H9 (cell line): ENCODE results near the gene MAT2A. TPM values are rescaled to one million over a fixed set of nuclear protein-coding genes. Genes with fewer than 3 reads are reported as not detected.
"Not testable (repeated sequence)": the region's sequence is repeated elsewhere in the genome, so short reads cannot be mapped to it uniquely, and the experiment has no call there.

ENCODE experiments used
- DNase-seq: peaks from one replicate; pipeline ENCODE4 v3.0.0-alpha.2; 2017
- H2AFZ ChIP-seq: one replicate; pipeline ENCODE4 v1.6.1; 2013; ENCODE audit warnings: mild to moderate bottlenecking, low read length, control low read depth, moderate library complexity
- H2AK5ac ChIP-seq: 2 replicates; pipeline ENCODE4 v1.6.1; 2013; ENCODE audit warnings: low read length, control low read depth, mixed read lengths; ENCODE audit not compliant: insufficient read length
- H2BK120ac ChIP-seq: one replicate; pipeline ENCODE4 v1.6.1; 2013; ENCODE audit warnings: low read depth, mild to moderate bottlenecking, low read length, control low read depth, inconsistent platforms; ENCODE audit not compliant: poor library complexity, severe bottlenecking
- H2BK12ac ChIP-seq: 2 replicates; pipeline ENCODE4 v1.6.1; 2013; ENCODE audit warnings: low read length, control low read depth, mixed read lengths, low read depth; ENCODE audit not compliant: insufficient read length
- H2BK15ac ChIP-seq: 2 replicates; pipeline ENCODE4 v1.6.1; 2013; ENCODE audit warnings: low read depth, low read length, control low read depth
- H2BK20ac ChIP-seq: one replicate; pipeline ENCODE4 v1.6.1; 2013; ENCODE audit warnings: low read depth, mild to moderate bottlenecking, low read length, control low read depth, inconsistent platforms; ENCODE audit not compliant: poor library complexity, severe bottlenecking
- H2BK5ac ChIP-seq: 2 replicates; pipeline ENCODE4 v1.6.1; 2013; ENCODE audit warnings: low read length, control low read depth, mixed read lengths; ENCODE audit not compliant: insufficient read length
- H3K14ac ChIP-seq: 2 replicates; pipeline ENCODE4 v1.6.1; 2013; ENCODE audit warnings: low read length, control low read depth; ENCODE audit not compliant: insufficient read depth
- H3K18ac ChIP-seq: 2 replicates; pipeline ENCODE4 v1.6.1; 2013; ENCODE audit warnings: low read depth, mild to moderate bottlenecking, mixed read lengths, low read length, control low read depth; ENCODE audit not compliant: insufficient read length
- H3K23ac ChIP-seq: 2 replicates; pipeline ENCODE4 v1.6.1; 2013; ENCODE audit warnings: low read length, control low read depth, mixed read lengths, low read depth; ENCODE audit not compliant: insufficient read length
- H3K23me2 ChIP-seq: 2 replicates; pipeline ENCODE4 v1.6.1; 2013; ENCODE audit warnings: low read depth, mild to moderate bottlenecking, mixed read lengths, low read length, control low read depth; ENCODE audit not compliant: insufficient read length, poor library complexity, severe bottlenecking
- H3K27ac ChIP-seq: 2 replicates; pipeline ENCODE4 v1.5.1; 2013; ENCODE audit warnings: low read length, control low read depth, mixed read lengths, low read depth; ENCODE audit not compliant: insufficient read length
- H3K27me3 ChIP-seq: 2 replicates; pipeline ENCODE4 v1.6.1; 2013; ENCODE audit warnings: low read length, control low read depth, inconsistent platforms; ENCODE audit not compliant: insufficient read depth
- H3K4ac ChIP-seq: 2 replicates; pipeline ENCODE4 v1.6.1; 2013; ENCODE audit warnings: low read depth, mild to moderate bottlenecking, control low read depth, inconsistent platforms, low read length, moderate library complexity
- H3K4me1 ChIP-seq: 2 replicates; pipeline ENCODE4 v1.6.1; 2013; ENCODE audit warnings: low read length, control low read depth, inconsistent platforms; ENCODE audit not compliant: insufficient read depth
- H3K4me2 ChIP-seq: 2 replicates; pipeline ENCODE4 v1.6.1; 2013; ENCODE audit warnings: low read length, control low read depth, mixed read lengths; ENCODE audit not compliant: insufficient read length, insufficient read depth
- H3K56ac ChIP-seq: 2 replicates; pipeline ENCODE4 v1.6.1; 2013; ENCODE audit warnings: low read depth, mild to moderate bottlenecking, mixed read lengths, low read length, control low read depth; ENCODE audit not compliant: insufficient read length
- H3K79me1 ChIP-seq: 2 replicates; pipeline ENCODE4 v1.6.1; 2013; ENCODE audit warnings: low read depth, mild to moderate bottlenecking, moderate library complexity, low read length, control low read depth, inconsistent platforms; ENCODE audit not compliant: insufficient read depth, poor library complexity, severe bottlenecking
- H3K79me2 ChIP-seq: 2 replicates; pipeline ENCODE4 v1.6.1; 2013; ENCODE audit warnings: low read length, control low read depth, inconsistent platforms; ENCODE audit not compliant: insufficient read depth
- H3K9ac ChIP-seq: 2 replicates; pipeline ENCODE4 v1.6.1; 2013; ENCODE audit warnings: low read length, control low read depth, mixed read lengths; ENCODE audit not compliant: insufficient read length; ENCODE audit errors: extremely low read depth
- H3K9me3 ChIP-seq: one replicate; pipeline ENCODE4 v1.6.1; 2013; ENCODE audit warnings: low read depth, low read length, inconsistent platforms; ENCODE audit not compliant: control insufficient read depth
- H3T11ph ChIP-seq: one replicate; pipeline ENCODE4 v1.6.1; 2013; ENCODE audit warnings: mild to moderate bottlenecking, low read length, control low read depth, inconsistent platforms
- H4K20me1 ChIP-seq: one replicate; pipeline ENCODE4 v1.6.1; 2013; ENCODE audit not compliant: control insufficient read depth, insufficient read length, insufficient read depth
- H4K5ac ChIP-seq: 2 replicates; pipeline ENCODE4 v1.6.1; 2013; ENCODE audit warnings: low read depth, mild to moderate bottlenecking, mixed read lengths, low read length, control low read depth; ENCODE audit not compliant: insufficient read length
- H4K8ac ChIP-seq: replicated peaks from 2 replicates; pipeline ENCODE4 v1.6.1; 2013; ENCODE audit warnings: low read length, control low read depth, mixed read lengths, low read depth; ENCODE audit not compliant: insufficient read length
- H4K91ac ChIP-seq: 2 replicates; pipeline ENCODE4 v1.6.1; 2013; ENCODE audit warnings: low read depth, mild to moderate bottlenecking, moderate library complexity, mixed read lengths, low read length, control low read depth; ENCODE audit not compliant: insufficient read length
- H3K27ac Mint-ChIP-seq, 3 experiments: 2 replicates in 2 of 3; 3 replicates in 1 of 3; pipeline ENCODE4 v1.8.0; 2020 to 2021; ENCODE audit warnings: mixed read lengths in 3 of 3, mild to moderate bottlenecking in 1 of 3, moderate library complexity in 1 of 3
- H3K27me3 Mint-ChIP-seq: 2 replicates; pipeline ENCODE4 v1.8.0; 2021; ENCODE audit warnings: low read depth, mild to moderate bottlenecking, moderate library complexity, mixed read lengths
- H3K36me3 Mint-ChIP-seq, 3 experiments: 2 replicates in 2 of 3; 3 replicates in 1 of 3; pipeline ENCODE4 v1.8.0; 2020 to 2021; ENCODE audit warnings: low read depth in 3 of 3, mixed read lengths in 3 of 3; ENCODE audit not compliant: insufficient read depth in 1 of 3
- H3K4me1 Mint-ChIP-seq, 2 experiments: 2 replicates each; pipeline ENCODE4 v1.8.0; 2020; ENCODE audit warnings: mixed read lengths in 2 of 2
- H3K4me3 Mint-ChIP-seq, 2 experiments: 2 replicates in 1 of 2; 3 replicates in 1 of 2; pipeline ENCODE4 v1.8.0; 2020 to 2021; ENCODE audit warnings: mild to moderate bottlenecking in 2 of 2, mixed read lengths in 2 of 2, moderate library complexity in 1 of 2
- H3K9me3 Mint-ChIP-seq, 2 experiments: 2 replicates in 1 of 2; 3 replicates in 1 of 2; pipeline ENCODE4 v1.8.0; 2020; ENCODE audit warnings: mild to moderate bottlenecking in 2 of 2, mixed read lengths in 2 of 2, moderate library complexity in 1 of 2
- WGBS: extraction: QIAGEN DNeasy Blood & Tissue Kit; methylation state at CpG from one replicate; pipeline ENCODE4 v1.1.7; 2013; ENCODE audit warnings: missing lambda C conversion rate, low lambda C conversion rate, mixed read lengths; ENCODE audit not compliant: insufficient read length; ENCODE audit errors: extremely low coverage; 5-methylcytosine and 5-hydroxymethylcytosine counted together
- total RNA-seq: library from RNA; stranded (reverse); gene quantifications from 2 replicates; pipeline ENCODE4 v1.2.1, GENCODE V29; 2021

MAT2A gene
- total RNA-seq, 1 experiment from 2014 or later: 459 TPM

DNA sequence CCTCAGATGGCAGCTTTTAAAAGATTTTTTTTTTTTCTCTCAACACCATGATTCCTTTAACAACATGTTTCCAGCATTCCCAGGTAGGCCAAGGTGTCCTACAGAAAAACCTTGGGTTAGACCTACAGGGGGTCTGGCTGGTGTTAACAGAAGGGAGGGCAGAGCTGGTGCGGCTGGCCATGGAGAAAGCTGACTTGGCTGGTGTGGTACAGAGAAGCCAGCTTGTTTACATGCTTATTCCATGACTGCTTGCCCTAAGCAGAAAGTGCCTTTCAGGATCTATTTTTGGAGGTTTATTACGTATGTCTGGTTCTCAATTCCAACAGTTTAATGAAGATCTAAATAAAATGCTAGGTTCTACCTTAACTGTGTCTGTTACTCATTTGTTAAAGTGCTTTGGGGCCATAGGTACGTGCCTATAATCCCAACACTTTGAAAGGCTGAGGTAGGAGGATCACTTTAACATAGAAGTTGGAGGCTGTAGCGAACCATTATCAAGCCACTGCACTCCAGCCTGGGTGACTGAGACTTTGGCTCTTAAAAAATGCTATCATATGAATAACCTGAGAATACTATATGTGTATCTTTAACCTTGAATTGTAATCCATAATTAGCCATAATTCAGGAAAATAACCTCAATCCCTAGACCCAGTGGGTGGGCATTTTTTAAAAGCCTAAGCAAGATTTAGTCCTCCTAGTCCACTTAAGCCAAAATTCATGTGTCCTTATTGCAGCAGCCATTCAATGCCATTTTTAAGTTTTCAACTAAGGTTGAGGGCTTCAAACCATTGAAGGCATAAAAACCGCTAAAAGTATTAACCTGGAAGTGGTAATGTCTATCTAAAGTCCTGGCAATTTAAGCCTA is 6.2 kb downstream of the MAT2A start:
- not testable (repeated sequence) for H3K23ac ChIP-seq, H3K79me1 ChIP-seq, H2BK12ac ChIP-seq, H3K27me3 Mint-ChIP-seq, H3K18ac ChIP-seq, H3K4me2 ChIP-seq, H3T11ph ChIP-seq, H3K9me3 Mint-ChIP-seq, H3K14ac ChIP-seq, H3K4me3 Mint-ChIP-seq, H2BK120ac ChIP-seq, H2BK5ac ChIP-seq, H4K91ac ChIP-seq, H3K4ac ChIP-seq, H2BK15ac ChIP-seq, H3K27me3 ChIP-seq, H2AFZ ChIP-seq, H3K9ac ChIP-seq, H4K5ac ChIP-seq, H3K27ac ChIP-seq, H3K23me2 ChIP-seq, H2BK20ac ChIP-seq, H3K9me3 ChIP-seq, H3K56ac ChIP-seq, H3K4me1 ChIP-seq, H4K8ac ChIP-seq, H4K20me1 ChIP-seq, DNase-seq, H2AK5ac ChIP-seq
- Mint-ChIP-seq H3K27ac (peak overlapping the region in 1 of 3 experiments; percentile 60; a peak in 2 of 7 replicates), H3K36me3 (peaks cover 44 to 75% (median 59%) of the 10 kb centered on the region in 3 experiments), H3K4me1 (peaks cover 30 to 43% of the 10 kb centered on the region in 2 experiments)
- WGBS: no CpG with 5 or more reads among the region's 5 CpGs
- H3K79me2 ChIP-seq: peaks cover 13% of the 10 kb centered on the region
